ENCODE results near the gene FARP2. TPM values are rescaled to one million over a fixed set of nuclear protein-coding genes. Genes with fewer than 3 reads are reported as not detected.

Gene FARP2
- polyA plus RNA-seq, 3 donors: 51.7 to 59.8 (median 59.2) TPM

DNA sequence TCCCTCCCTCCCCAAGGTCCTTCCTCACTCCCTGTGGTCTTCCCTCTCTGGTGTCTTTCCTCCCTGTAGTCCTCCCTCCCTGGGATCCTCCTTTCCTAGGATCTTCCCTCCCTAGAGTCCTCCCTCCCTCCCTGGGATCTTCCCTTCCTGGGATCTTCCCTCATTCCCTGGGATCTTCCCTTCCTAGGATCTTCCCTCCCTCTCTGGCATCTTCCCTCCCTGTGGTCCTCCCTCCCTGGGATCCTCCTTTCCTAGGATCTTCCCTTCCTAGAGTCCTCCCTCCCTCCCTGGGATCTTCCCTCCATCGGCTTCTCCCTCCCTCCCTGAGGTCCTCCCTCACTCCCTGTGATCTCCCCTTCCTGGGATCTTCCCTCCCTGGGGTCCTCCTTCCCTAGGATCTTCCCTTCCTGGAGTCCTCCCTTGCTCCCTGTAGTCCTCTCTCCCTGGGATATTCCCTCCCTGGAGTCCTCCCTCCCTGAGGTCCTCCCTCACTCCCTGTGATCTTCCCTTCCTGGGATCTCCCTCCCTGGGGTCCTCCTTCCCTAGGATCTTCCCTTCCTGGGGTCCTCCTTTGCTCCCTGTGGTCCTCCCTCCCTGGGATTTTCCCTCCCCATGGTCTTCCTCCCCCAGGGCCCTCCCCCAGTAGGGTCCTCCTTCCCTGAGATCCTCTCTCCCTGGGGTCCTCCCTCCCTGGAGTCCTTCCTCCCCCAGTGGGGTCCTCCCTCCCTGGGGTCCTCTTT is 129.3 kb downstream of the FARP2 start:
- no peak for DNase-seq

DNA sequence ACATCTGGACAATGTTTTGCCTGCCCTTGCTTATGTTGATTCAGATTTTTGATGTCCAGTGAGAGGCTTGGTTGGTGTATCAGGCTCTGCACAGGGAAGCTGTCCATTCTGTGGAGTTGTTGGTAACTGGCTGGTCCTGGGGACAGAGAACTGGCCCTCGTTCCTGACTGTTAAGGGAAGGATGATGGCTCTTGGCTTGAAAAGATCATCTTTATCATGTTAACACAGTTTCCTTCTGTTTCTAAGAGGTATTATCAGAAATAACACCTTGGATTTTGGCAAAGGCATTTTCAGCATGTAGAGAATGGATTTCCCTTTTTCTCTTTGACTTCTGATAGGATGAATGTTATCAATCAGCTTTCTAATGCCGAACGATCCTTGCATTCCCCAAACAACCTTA is 133.0 kb downstream of the FARP2 start:
- no peak for DNase-seq

DNA sequence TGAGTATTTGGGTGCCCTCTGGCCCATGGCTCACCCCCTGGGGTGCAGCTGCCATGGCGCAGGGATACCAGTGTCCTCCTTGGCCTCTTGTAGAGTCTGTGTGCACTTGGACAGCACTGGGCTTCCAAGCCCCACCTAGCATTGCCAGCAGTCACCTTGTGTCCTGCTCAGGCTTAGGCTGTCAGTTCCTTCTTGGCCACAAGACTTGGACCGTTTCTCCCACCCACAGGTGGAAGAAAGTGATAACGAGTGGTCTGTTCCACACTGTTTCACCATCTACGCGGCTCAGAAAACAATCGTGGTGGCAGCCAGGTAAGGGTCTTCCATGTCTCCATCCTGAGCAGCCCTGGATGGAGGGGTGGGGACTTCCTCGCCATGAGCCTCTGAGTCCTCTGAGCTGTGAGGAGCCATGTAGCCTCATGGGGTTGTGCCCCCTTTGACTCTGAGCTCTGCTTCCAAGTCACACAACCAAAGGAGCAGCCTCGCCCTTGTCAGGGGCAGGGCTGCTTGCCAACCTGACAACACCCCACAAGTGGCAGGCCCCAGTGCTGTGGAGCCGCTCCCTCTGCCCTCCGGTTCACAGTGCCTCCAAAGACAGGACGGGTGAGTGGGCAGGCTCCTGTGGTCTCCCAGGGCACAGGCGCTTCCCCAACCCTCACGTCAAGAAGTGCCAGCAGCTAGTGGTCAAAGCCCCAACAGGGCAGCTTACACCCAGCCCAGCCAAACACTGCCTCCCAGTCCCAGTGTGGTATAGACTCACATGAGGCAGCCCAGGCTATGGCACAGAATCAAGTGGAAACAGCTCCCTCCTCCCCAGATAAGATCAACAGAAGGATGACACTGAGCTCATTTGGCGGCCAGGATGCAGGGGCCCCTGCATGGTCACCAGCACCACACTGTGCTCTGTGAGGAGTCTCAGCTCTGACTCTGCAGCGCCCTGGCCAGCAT is 133.9 kb downstream of the FARP2 start:
- no peak for DNase-seq

DNA sequence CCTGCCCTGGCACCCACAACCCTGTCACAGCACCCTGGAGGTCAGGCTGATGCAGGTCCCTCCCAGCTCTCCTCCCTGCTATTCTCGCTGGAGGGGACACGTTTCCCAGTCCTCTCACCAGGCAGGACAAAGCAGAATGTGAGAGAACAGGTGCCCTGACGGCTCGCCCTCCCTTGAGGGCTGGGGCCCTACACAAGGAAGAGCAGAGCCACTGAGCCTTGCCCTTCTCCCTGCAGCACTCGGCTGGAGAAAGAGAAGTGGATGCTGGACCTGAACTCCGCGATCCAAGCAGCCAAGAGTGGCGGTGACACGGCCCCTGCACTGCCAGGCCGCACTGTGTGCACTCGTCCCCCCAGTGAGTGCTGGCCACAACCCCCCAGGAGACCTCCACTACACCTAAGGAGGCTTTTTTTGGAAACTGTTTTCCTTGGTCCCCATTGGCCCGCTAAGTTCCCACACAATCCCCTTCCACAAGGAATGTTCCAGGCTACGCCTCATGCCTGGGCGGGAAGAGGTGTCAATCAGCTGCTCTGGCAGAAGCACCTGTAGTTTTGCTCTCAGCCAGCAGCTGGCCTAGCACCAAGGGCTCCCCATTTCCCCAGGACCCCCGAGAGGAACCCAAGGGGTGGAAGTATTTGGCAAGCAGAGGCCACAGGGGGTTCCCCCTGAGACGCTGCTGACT is 134.9 kb downstream of the FARP2 start:
- no peak for DNase-seq

DNA sequence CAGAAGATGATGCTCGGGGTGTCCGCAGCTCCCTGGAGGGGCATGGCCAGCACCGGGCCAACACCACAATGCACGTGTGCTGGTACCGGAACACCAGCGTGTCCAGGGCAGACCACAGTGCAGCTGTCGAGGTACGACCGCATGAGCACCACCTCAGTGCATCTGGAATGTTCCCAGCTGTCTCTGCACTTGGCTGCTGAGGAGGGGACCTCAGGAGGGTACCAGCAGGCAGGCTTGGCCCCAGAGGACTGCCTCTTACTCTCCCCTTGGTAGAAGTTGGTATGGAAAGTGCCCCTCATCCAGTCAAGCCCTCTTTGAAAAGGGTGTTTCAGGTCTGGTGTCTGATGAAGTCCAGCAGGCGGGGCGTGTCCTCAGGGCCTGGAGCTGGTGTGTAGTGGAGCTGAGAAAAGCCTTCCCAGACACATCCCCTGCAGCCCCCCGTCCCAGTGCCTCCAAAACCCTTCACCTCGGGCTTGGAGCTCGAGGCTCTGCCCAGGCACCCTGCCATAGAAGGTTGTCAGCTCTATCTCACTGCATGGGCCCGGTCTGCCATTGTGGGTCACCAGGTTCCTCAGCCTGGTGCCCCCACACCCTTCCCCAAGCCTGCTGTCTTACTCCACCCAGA is 135.6 kb downstream of the FARP2 start:
- no peak for DNase-seq

DNA sequence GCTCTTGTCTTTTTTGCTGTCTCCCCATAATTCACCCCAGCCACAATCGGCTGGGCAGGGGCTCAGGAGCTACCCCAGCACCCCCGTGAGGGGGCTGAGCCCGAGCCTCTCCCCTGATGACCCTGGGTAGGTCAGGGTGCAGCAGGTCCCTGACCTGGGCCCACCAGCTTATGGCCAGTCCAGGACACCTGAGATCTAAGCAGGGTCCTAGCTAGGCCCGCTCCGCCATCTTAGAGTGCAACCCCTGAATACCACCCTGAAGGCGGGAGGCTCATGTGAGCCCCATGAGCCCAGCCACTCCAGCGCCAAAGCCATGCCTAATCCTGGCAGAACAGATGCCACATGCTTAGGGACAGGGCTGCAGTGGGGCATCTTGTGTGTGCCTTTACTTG is 136.1 kb downstream of the FARP2 start:
- DNase-seq: no peak

DNA sequence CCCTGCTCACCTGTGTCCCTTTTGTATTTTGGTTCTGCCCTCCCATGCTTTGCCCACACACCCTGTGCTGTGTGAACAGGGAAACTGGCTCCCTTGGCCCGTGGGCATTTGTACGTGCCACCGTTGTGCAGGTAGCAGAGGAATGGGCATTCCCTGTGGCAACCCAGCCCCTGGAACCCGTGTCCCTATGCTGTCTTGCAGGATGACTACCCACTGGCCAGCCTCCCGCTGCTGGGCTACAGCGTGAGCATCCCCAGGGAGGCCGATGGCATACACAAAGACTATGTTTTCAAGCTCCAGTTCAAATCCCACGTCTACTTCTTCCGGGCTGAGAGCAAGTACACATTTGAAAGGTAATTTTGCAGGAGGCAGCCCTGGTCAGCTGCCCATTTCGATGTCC is 137.0 kb downstream of the FARP2 start:
- no peak for DNase-seq

DNA sequence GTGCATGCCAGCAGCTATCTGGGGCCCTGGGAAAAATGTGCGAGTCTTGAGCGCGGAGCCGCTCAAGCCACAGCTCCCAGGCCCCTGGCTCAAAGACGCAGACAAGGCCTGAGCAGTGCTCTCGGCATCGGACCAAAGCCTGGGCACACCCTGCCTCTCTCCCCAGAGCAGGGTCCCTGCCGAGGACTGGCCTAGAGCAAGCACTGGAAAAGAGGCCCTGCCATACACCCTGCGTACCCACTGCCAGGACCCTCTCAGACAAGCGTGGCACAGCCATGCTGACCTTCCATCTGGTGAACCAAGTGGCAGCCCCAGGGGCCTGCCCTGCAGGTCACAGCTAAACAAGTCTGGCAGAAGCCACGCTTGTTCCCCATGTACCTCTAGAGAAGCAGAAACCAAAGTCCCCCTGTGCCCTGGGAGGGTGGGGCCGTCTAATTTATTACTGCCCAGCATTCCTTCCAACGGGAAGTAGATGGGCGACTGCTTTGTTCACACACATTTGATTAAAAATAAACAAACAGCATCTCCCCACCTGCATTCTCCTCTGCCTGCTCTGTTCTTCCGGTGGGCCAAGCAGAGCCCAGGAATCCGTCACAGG is 138.3 kb downstream of the FARP2 start:
- DNase-seq: no peak

DNA sequence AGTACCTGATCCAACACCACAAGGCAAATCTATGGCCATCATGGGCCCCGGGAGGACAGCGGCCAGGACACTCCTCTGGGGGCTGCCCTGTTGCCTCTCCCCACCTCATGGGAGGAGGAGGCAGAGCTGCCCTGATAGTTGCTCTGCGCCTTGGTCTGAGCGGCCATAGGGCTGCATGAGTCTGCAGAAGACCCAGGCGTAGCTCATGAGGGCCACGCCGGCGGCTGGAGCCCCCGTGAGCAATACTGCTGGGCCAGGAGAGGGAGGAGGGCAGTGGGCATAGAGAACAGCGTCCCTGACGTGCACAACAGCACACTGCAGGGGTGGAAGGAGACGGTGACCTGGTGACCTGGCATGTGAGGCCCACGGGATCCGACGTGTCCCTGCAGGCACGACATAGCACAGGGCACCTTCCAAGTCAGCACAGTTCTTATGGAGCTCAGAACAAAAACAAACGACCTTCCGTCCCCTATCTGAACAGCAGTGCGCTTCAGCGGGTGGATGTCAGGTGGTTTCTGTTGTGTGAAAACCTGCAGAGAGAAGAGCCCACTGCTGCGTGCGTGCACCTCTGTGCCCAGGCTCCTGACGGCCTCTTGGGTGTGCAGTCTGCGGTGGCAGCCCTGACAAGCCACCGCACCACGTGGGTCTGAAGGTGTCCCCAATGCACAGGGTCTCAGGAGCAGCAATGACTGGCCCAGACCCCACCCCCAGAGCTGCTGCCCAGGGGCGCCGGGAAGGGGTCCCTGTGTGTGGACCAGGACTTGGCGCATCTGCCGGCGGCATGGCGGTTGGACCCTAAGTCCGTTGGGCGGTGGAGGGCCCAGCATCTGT is 139.3 kb downstream of the FARP2 start:
- no peak for DNase-seq

DNA sequence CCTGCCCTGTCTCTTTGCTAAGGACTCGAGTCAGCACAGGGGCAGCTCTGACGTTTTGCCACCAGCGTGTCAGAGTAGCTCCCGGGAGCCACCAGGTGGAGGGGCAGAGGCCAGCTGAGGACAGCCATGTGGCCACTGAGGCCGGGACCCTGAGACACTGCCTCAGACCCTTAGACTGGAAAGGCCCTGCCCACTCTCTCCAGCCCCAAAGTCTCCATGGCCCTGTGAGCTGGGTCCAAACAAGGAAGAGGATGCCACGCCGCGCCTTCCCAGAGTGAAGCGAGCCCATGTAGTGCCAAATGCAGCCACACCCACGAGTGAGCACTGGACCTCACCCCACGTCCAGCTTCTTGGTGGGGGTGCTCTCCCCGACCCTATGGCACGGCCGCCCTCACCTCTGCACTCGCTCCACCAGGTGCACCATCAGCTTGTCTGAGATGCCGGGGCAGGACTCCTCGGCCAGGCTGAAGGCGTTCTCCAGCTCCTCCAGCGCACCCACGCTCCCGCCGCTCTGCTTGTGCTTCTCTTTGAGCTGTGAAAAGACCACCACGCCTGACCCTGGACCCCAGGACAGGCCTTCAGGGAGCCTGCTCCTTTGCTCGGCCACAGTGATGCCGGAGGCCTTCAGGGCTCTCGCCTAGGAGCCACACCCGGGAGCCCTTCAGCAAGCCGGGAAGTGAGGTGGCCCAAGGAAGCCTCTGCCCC is 140.1 kb downstream of the FARP2 start:
- no peak for DNase-seq

DNA sequence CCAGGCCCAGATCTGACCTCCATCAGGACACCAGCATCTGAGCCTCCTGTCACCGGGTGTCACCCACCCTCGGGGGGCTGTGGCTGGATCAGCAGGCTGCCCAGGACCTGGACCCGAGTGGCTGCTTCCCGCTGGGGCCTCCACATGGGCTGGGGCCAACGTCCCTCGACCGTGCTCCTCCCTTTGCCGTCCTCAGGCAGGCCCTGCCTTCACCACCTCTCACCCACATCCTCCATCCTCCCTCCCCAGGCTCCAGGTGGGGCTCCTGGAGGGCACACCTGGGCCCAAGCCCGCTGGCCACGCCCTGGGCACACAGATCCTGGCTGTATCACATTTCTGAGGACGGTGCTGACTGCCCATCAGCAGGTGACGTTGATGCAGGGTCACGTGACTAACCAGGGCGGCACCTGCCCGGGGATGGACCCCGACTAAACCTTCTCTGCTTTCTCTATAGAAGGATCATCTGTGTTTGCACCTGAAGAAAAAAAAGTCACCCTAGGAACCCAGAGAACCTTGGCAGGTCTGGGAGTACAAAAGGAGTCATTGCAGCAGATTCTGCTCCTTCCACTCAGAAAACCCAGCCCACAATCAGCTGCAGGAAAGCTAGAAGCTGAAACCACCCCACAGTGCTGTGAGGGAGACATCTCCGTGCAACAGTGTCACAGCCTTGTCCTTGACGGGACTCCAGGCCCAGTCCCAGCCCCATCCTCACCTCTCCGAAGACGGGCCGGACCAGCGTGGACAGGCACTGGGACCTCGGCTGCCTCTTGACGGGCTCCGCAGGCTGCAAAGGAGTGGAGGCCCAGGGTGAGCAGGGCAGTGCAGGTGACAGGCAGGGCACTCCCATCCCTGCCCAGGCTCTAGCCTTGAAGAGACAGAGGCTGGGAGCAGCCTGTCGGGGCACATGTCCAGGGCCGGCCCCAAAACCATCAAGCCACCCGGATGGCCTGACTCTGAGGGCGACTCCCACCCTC is 141.1 kb downstream of the FARP2 start:
- no peak for DNase-seq

DNA sequence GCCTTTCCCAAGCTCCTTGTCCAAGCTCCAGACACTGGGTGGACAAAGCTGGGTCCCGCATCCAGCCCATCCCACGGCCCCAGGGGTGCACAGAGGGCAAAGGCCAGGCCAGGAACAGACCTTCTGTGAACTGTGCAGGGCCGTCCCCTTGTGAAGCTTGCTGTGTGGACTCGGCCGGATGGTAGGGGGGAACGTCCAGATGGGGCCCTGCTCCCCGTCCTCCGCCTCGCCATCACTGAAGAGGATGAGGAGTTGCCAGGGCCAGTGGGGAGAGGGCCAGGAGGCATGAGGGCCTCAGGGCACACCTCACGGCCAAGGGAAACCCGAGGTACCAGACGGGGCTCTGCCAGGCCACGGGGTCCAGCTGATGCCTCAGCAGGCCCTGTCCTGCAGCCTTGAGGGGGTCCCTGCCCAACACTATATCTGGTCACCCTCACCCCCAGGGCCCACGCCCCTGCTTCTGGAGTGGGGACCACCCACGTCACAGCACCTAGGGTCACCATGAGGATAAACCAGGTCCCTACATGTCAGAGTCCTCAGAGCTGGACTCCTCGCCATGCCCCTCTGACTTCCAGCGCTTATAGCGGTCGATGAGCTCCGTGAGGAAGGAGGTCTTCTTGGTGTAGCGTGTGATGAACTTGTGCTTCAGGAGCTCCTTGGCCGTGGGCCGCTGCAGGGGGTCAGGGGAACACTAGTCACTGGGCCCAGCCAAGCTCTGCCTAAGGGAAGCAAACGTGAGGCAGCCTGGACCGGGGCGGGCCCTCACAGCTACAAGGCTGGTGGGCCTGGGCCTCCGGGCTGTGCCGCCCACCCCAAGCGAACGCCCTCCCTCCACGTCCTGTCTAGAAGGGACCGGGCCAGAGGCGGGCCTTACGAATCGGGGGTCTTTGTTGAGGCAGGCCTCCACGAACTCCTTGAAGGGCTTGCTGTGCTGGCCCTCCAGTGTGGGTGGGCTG is 142.3 kb downstream of the FARP2 start:
- DNase-seq: no peak

DNA sequence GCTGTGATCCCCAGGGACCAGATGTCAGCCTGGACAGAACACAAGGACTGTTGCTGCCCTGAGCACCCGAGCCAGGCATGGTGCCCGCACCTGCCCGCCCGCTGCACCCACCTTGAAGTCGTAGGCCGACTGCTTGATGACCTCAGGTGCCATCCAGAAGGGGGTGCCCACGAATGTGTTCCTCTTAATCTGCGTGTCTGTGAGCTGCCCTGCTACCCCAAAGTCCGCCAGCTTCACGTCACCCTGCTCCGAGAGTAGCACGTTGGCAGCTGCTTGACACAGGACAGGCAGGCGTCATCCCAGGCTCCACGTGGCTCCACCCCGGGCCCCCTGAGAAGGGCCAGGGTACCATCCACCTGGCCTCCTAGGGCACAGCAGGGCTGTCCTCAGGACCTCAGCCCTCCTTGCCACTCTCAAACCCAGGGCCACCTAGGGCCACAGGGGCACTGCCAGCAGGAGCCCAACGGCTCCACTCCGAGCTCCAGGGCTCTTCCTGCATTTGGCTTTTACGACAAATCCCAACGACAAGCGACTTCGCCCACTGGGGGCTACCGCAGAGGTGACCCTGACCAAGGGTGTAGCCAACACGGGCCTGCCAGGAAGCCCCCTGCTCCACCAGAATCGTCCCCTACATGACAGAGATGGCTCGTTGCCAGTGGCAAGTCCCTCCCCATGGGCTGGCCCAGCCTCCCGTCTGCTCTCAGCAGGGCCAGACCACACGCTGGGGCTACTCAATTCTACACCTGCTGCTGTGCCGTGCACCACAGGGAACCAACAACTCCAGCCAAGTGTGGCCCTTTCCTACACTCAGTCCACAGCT is 143.3 kb downstream of the FARP2 start:
- no peak for DNase-seq

DNA sequence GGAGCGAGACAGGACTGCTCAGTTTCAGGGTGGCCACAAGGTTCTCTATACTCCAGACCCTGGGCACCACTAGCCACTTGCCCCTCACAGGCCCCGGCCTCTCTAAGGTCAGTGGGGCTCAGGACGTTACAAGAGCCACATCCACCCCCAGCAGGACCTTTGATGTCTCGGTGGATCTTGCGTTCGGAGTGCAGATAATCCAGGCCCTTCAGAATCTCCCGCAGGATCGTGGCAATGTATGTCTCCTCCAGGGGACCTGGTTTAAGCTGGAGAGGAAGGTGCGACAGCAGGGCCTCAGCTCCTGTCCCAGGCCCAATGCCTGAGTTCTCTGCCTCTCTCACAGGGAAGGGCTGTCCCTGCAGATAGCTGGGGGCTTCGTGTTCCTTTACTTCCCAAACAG is 143.9 kb downstream of the FARP2 start:
- DNase-seq: no peak

DNA sequence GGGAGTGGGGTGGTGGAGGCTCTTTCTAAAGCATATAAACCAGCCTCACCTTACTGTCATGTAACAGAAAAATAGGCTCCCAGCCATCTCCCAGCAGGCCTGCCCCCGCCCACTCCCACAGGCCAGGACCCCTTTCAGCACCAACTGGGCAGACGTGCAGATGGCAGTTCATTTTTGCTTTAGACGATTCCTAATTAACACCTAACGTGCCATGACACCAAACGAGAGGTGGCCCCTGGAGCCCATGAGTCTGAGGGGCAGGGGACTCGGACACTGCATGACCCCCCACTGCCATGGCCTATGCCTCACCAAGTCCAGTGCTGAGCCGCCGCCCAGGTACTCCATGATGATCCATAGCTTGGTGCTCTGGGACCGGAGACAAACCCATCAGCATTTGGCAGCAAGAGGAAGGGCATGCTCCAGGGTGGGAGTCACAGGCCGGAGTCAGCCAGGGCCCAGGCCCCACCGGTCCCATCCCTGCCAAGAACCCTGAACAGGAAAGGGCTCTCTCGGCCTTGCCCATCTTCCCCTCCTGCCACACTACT is 144.4 kb downstream of the FARP2 start:
- no peak for DNase-seq

DNA sequence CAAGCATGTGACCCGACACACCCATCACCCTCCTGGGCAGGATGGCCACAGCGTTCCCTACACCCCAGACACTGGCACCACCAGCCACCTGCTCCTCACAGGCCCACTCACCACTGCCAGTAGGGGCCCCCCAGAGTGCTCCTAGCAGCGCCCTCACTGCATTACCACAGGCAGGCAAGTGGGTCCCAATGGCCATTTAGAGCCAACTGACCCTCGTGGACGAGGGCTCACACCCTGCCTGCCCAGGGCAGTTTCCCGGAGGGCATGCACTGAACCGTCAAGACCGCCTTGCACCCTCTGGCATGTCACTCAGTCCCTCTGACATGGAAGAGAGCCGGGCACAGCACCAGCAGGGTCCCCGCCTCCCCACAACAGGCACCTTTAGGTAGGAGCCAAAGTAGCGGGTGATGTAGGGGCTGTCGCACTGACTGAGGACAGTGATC is 145.0 kb downstream of the FARP2 start:
- DNase-seq: no peak

Data from renal pelvis (tissue), 4 donors.